Measurements from ENCODE around the gene PLCL2. TPM values are rescaled to one million over a fixed set of nuclear protein-coding genes. Genes with fewer than 3 reads are reported as not detected.
"Not testable (repeated sequence)": the region's sequence is repeated elsewhere in the genome, so short reads cannot be mapped to it uniquely, and the experiment has no call there.

PLCL2 gene
- total and polyA plus RNA-seq, 9 donors, result 8.5 to 25.2 (median 11.4) TPM

GRCh38 chr3:17092583-17092933, 207.8 kb downstream of the PLCL2 start:
- Histone ChIP-seq H3K4me3 (ENCODE audit: low read length) (no peak overlapping the region), H3K36me3 (ENCODE audit: control insufficient read depth, insufficient read depth, low read length) (no peaks in the 10 kb centered on the region), H3K27ac (ENCODE audit: low read length) (peak overlapping the region; percentile 38), H3K27me3 (ENCODE audit: control insufficient read depth, insufficient read depth, low read length) (no peaks in the 10 kb centered on the region), H3K4me1 (ENCODE audit: control insufficient read depth, insufficient read depth, low read length) (peaks cover 24% of the 10 kb centered on the region), H3K9me3 (replicated peaks; ENCODE audit: control insufficient read depth, low read depth, low read length) (no peaks in the 10 kb centered on the region)
- peak; percentile 62 for DNase-seq
- WGBS (ENCODE audit: insufficient coverage), result 17% methylated on average over 1 of the region's 2 CpGs

DNA sequence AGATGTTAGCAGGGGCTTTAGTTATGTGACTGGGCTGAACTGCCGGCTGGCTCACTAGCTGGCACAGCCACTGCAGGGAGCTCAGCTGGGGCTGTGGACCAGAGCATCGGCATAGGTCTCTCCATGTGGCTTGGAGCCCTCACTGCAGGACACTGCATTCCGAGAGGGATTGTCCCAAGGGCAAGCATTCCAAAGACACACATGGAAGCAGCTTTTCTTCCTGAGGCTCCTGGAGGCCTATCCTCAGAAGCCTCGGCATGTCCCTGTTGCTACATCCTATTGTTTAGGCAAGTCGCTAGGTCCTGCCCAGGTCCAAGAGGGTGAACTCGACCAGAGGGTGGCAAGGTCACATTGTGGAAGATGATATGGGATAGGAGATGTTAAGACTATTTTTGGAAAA, 209.8 kb downstream of the PLCL2 start:
- H3K4me3 ChIP-seq (ENCODE audit: low read length), result no peak overlapping the region
- DNase-seq, result no peak
- H3K27me3 ChIP-seq (ENCODE audit: control insufficient read depth, insufficient read depth, low read length), result no peaks in the 10 kb centered on the region
- H3K9me3 ChIP-seq (replicated peaks; ENCODE audit: control insufficient read depth, low read depth, low read length), result no peaks in the 10 kb centered on the region
- no peaks in the 10 kb centered on the region for H3K36me3 ChIP-seq (ENCODE audit: control insufficient read depth, insufficient read depth, low read length)
- 63% methylated on average over 6 of the region's 6 CpGs for WGBS (ENCODE audit: insufficient coverage)
- no peak overlapping the region for H3K27ac ChIP-seq (ENCODE audit: low read length)
- H3K4me1 ChIP-seq (ENCODE audit: control insufficient read depth, insufficient read depth, low read length), result peaks cover 15% of the 10 kb centered on the region

GRCh38 chr3:17103579-17103978, 218.8 kb downstream of the PLCL2 start:
- Histone ChIP-seq H3K36me3 (ENCODE audit: control insufficient read depth, insufficient read depth, low read length) (no peaks in the 10 kb centered on the region), H3K4me1 (ENCODE audit: control insufficient read depth, insufficient read depth, low read length) (no peaks in the 10 kb centered on the region), H3K4me3 (ENCODE audit: low read length) (no peak overlapping the region), H3K27me3 (ENCODE audit: control insufficient read depth, insufficient read depth, low read length) (no peaks in the 10 kb centered on the region), H3K27ac (ENCODE audit: low read length) (no peak overlapping the region), H3K9me3 (replicated peaks; ENCODE audit: control insufficient read depth, low read depth, low read length) (peaks cover 2% of the 10 kb centered on the region)
- WGBS (ENCODE audit: insufficient coverage), result no CpG with 5 or more reads among the region's 1 CpG
- DNase-seq, result no peak

- not testable (repeated sequence) for H3K36me3 ChIP-seq (ENCODE audit: control insufficient read depth, insufficient read depth, low read length); H3K27me3 ChIP-seq (ENCODE audit: control insufficient read depth, insufficient read depth, low read length); H3K27ac ChIP-seq (ENCODE audit: low read length); H3K4me1 ChIP-seq (ENCODE audit: control insufficient read depth, insufficient read depth, low read length); H3K4me3 ChIP-seq (ENCODE audit: low read length); H3K9me3 ChIP-seq (replicated peaks; ENCODE audit: control insufficient read depth, low read depth, low read length); DNase-seq
- WGBS (ENCODE audit: insufficient coverage), result no CpG with 5 or more reads among the region's 5 CpGs
These were observed 222.0 kb downstream of the PLCL2 start for GRCh38 chr3:17106801-17107200.

DNA sequence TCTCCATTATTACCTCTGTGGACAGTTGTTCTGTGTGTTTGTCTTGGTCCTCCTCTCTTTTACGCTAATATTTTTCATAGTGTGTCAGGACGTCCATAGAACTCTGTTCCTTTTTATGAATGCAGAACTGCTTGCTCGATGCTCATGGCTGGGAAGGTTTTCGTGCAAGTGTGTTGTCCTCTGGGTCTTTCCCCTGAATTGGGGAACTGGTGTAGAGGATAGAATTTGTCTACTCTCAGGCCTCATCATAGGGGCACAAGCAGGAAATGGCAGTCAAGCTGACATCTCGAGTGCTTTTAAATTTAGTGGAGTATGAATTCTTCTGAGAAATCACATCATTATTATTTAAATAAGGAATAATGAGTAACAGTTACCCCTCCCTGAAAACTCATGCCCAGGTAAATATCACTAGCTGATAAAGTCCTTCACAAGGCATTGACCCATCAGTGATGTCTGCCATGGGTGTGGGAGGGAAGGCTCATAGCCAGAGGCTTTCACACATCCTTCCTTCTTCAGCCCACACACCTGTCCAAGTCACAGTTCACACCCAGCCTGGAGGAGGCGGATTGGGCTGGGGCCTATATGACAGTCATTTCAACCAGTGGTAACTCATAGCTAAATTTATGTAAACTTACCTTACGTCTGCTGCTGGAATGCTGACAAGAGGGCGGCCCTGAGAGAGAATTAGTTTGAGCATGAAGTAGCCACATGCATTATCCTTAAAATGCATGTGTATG, 226.1 kb downstream of the PLCL2 start:
- WGBS (ENCODE audit: insufficient coverage), result 70% methylated on average over 2 of the region's 8 CpGs
- no peak for DNase-seq
- Histone ChIP-seq H3K4me1 (ENCODE audit: control insufficient read depth, insufficient read depth, low read length) (no peaks in the 10 kb centered on the region), H3K9me3 (replicated peaks; ENCODE audit: control insufficient read depth, low read depth, low read length) (no peaks in the 10 kb centered on the region), H3K27ac (ENCODE audit: low read length) (no peak overlapping the region), H3K4me3 (ENCODE audit: low read length) (no peak overlapping the region), H3K36me3 (ENCODE audit: control insufficient read depth, insufficient read depth, low read length) (no peaks in the 10 kb centered on the region), H3K27me3 (ENCODE audit: control insufficient read depth, insufficient read depth, low read length) (no peaks in the 10 kb centered on the region)

- DNase-seq, result no peak
- no peaks in the 10 kb centered on the region for H3K4me1 ChIP-seq (ENCODE audit: control insufficient read depth, insufficient read depth, low read length)
- no peaks in the 10 kb centered on the region for H3K9me3 ChIP-seq (replicated peaks; ENCODE audit: control insufficient read depth, low read depth, low read length)
- H3K27me3 ChIP-seq (ENCODE audit: control insufficient read depth, insufficient read depth, low read length), result no peaks in the 10 kb centered on the region
- H3K27ac ChIP-seq (ENCODE audit: low read length), result no peak overlapping the region
- WGBS (ENCODE audit: insufficient coverage), result 63% methylated on average over 2 of the region's 3 CpGs
- no peaks in the 10 kb centered on the region for H3K36me3 ChIP-seq (ENCODE audit: control insufficient read depth, insufficient read depth, low read length)
- no peak overlapping the region for H3K4me3 ChIP-seq (ENCODE audit: low read length)
These were observed 226.8 kb downstream of the PLCL2 start for GRCh38 chr3:17111586-17111985.

DNA sequence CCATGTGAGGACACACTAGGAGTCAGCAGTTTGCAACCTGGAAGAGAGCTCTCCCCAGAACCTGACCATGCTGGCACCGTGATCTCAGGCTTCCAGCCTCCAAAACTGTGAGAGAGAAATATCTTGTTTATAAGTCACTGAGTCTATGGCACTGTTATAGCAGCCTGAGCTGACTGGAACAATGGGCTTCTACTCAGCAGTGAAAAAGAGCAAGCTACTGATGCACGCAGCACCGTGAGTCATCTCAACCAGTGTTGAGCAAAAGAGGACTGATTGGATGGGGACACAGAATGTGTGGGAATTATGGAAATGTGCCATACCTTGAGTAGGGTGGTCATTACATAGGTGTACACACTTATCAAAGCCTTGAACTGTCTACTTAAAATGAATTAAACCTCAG, 230.4 kb downstream of the PLCL2 start:
- H3K27ac ChIP-seq (ENCODE audit: low read length), result no peak overlapping the region
- DNase-seq, result no peak
- no peaks in the 10 kb centered on the region for H3K36me3 ChIP-seq (ENCODE audit: control insufficient read depth, insufficient read depth, low read length)
- WGBS (ENCODE audit: insufficient coverage), result 88% methylated on average over 3 of the region's 3 CpGs
- H3K4me1 ChIP-seq (ENCODE audit: control insufficient read depth, insufficient read depth, low read length), result no peaks in the 10 kb centered on the region
- H3K4me3 ChIP-seq (ENCODE audit: low read length), result no peak overlapping the region
- H3K27me3 ChIP-seq (ENCODE audit: control insufficient read depth, insufficient read depth, low read length), result no peaks in the 10 kb centered on the region
- no peaks in the 10 kb centered on the region for H3K9me3 ChIP-seq (replicated peaks; ENCODE audit: control insufficient read depth, low read depth, low read length)

GRCh38 chr3:17116007-17116600, 231.3 kb downstream of the PLCL2 start:
- Histone ChIP-seq H3K27ac (ENCODE audit: low read length) (no peak overlapping the region), H3K27me3 (ENCODE audit: control insufficient read depth, insufficient read depth, low read length) (no peaks in the 10 kb centered on the region), H3K9me3 (replicated peaks; ENCODE audit: control insufficient read depth, low read depth, low read length) (no peaks in the 10 kb centered on the region), H3K4me1 (ENCODE audit: control insufficient read depth, insufficient read depth, low read length) (no peaks in the 10 kb centered on the region), H3K4me3 (ENCODE audit: low read length) (no peak overlapping the region), H3K36me3 (ENCODE audit: control insufficient read depth, insufficient read depth, low read length) (no peaks in the 10 kb centered on the region)
- 69% methylated on average over 4 of the region's 8 CpGs for WGBS (ENCODE audit: insufficient coverage)
- DNase-seq, result no peak

DNA sequence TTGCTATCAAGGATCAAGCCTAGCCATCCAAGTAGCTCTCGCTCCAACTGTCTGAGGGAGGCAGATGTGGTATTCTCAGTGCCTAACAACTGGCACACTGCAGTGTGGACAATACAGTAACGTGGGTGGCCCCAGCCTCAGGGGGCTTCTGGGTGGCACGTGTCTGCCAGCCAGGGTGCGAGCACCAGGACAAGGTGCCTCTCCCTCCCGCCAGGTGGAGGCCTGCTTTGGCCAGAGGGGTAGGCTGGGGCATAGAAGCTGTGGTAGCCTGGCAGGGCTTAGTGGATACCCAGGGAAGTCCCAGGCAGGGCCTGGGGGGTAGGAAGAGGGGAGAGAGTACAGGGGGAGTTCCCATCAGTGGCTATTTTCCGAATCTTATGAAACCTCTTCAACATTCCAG, 234.0 kb downstream of the PLCL2 start:
- WGBS (ENCODE audit: insufficient coverage), result 100% methylated on average over 5 of the region's 6 CpGs

DNA sequence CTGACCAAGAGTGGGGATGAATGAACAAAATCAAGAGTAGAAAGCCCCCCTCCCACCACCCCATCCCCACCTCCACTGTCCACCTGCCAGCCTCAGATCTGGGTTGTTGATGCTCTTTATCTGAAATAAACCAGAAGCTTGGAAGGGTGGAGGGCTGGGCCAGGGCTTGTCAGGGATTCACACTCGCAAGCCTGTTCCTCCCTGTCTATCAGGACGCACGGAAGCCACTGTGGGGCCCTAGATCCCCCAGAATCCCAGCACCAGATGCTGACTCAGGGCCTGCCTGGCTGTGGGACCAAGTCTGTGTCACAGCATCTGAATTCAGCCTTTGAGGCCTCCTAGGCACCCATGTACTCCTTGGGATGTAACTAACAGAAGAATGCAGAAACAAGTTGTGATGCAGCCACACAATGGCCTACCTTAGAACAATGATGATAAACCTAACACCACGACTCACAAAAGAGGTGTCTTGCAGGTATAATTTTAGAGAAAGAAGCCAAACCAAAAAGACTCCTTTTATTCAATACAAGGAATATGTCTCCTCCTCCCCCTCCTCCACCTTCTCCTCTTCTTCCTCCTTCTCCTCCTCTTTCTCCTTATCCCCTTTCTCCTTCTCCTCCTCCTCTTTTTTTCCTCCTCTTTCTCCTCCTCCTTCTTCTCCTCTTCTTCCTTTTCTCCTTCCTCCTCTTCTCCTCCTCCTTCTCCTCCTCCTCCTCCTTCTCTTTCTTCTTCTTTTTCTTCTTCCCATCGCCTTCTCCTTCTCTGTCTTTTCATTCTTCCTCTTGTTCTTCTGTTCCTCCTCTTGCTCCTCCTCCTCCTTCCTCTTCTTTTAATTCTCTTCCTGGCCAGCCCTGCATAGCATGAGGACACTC, 234.7 kb downstream of the PLCL2 start:
- Histone ChIP-seq H3K36me3 (ENCODE audit: control insufficient read depth, insufficient read depth, low read length) (no peaks in the 10 kb centered on the region), H3K9me3 (replicated peaks; ENCODE audit: control insufficient read depth, low read depth, low read length) (peaks cover 2% of the 10 kb centered on the region), H3K4me1 (ENCODE audit: control insufficient read depth, insufficient read depth, low read length) (no peaks in the 10 kb centered on the region), H3K27me3 (ENCODE audit: control insufficient read depth, insufficient read depth, low read length) (no peaks in the 10 kb centered on the region), H3K4me3 (ENCODE audit: low read length) (no peak overlapping the region), H3K27ac (ENCODE audit: low read length) (no peak overlapping the region)
- no peak for DNase-seq
- WGBS (ENCODE audit: insufficient coverage), result 67% methylated on average over 4 of the region's 5 CpGs

More for the DNA sequence above, 234.0 kb downstream of the PLCL2 start:
- Histone ChIP-seq H3K4me3 (ENCODE audit: low read length) (no peak overlapping the region), H3K27me3 (ENCODE audit: control insufficient read depth, insufficient read depth, low read length) (no peaks in the 10 kb centered on the region), H3K4me1 (ENCODE audit: control insufficient read depth, insufficient read depth, low read length) (no peaks in the 10 kb centered on the region), H3K9me3 (replicated peaks; ENCODE audit: control insufficient read depth, low read depth, low read length) (peaks cover 2% of the 10 kb centered on the region), H3K36me3 (ENCODE audit: control insufficient read depth, insufficient read depth, low read length) (no peaks in the 10 kb centered on the region), H3K27ac (ENCODE audit: low read length) (no peak overlapping the region)
- DNase-seq, result no peak

Data from muscle of leg (tissue), 11 donors.